NT2/D1 (cell line): ENCODE data around the gene HEG1.

Source experiments
- DNase-seq: peaks from one replicate; pipeline ENCODE4 v3.0.0-alpha.2; 2011; ENCODE audit warnings: low read depth, low spot score
- H3K27me3 ChIP-seq: 2 replicates; pipeline ENCODE4 v1.6.0; 2011; ENCODE audit warnings: mild to moderate bottlenecking; ENCODE audit not compliant: insufficient read length, insufficient read depth
- H3K36me3 ChIP-seq: 2 replicates; pipeline ENCODE4 v1.6.1; 2011; ENCODE audit warnings: mild to moderate bottlenecking, low read length, mixed read lengths; ENCODE audit not compliant: insufficient read depth, insufficient read length
- H3K4me1 ChIP-seq: 2 replicates; pipeline ENCODE4 v1.5.1; 2011; ENCODE audit not compliant: insufficient read depth, insufficient read length
- H3K4me3 ChIP-seq: 2 replicates; pipeline ENCODE4 v1.5.1; 2011; ENCODE audit warnings: low read depth; ENCODE audit not compliant: insufficient read length
- H3K9ac ChIP-seq: 2 replicates; pipeline ENCODE4 v1.6.0; 2011; ENCODE audit warnings: low read depth; ENCODE audit not compliant: insufficient read length
- H3K9me3 ChIP-seq: 2 replicates; pipeline ENCODE4 v1.5.1; 2011; ENCODE audit warnings: mild to moderate bottlenecking, low read length; ENCODE audit not compliant: insufficient read depth
- SUZ12 ChIP-seq: IDR thresholded peaks from 2 replicates; pipeline ENCODE4 v1.6.1; 2011; ENCODE audit not compliant: insufficient read length, insufficient read depth; ENCODE audit errors: extremely low read depth
- YY1 ChIP-seq: IDR thresholded peaks from 2 replicates; pipeline ENCODE4 v1.6.1; 2011; ENCODE audit not compliant: insufficient read length, insufficient read depth
- ZNF274 ChIP-seq: IDR thresholded peaks from 2 replicates; pipeline ENCODE4 v1.6.1; 2011; ENCODE audit warnings: mild to moderate bottlenecking, low read depth, low read length

HEG1 gene

GRCh38 chr3:124928333-124929202, 127.2 kb downstream of the HEG1 start:
- H3K36me3 ChIP-seq, result no peaks in the 10 kb centered on the region
- peak; percentile 52 for DNase-seq
- H3K9me3 ChIP-seq, result no peaks in the 10 kb centered on the region
- H3K4me1 ChIP-seq, result no peaks in the 10 kb centered on the region
- no peaks in the 10 kb centered on the region for H3K27me3 ChIP-seq
- no peak for TF ChIP-seq YY1
- no peak for TF ChIP-seq ZNF274
- no peak for TF ChIP-seq SUZ12
- H3K4me3 ChIP-seq, result no peak overlapping the region
- H3K9ac ChIP-seq, result no peak overlapping the region

GRCh38 chr3:124927574-124928045, 128.2 kb downstream of the HEG1 start:
- TF ChIP-seq ZNF274 (no peak), SUZ12 (no peak), YY1 (no peak)
- no peaks in the 10 kb centered on the region for H3K27me3 ChIP-seq
- no peak overlapping the region for H3K4me3 ChIP-seq
- no peaks in the 10 kb centered on the region for H3K9me3 ChIP-seq
- no peak overlapping the region for H3K9ac ChIP-seq
- no peaks in the 10 kb centered on the region for H3K4me1 ChIP-seq
- H3K36me3 ChIP-seq, result no peaks in the 10 kb centered on the region
- DNase-seq, result no peak

- no peaks in the 10 kb centered on the region for H3K36me3 ChIP-seq
- H3K4me3 ChIP-seq, result no peak overlapping the region
- no peak for TF ChIP-seq YY1
- no peak for TF ChIP-seq ZNF274
- no peaks in the 10 kb centered on the region for H3K4me1 ChIP-seq
- H3K9me3 ChIP-seq, result no peaks in the 10 kb centered on the region
- DNase-seq, result no peak
- H3K27me3 ChIP-seq, result no peaks in the 10 kb centered on the region
- no peak overlapping the region for H3K9ac ChIP-seq
These were observed 129.2 kb downstream of the HEG1 start for GRCh38 chr3:124926426-124927101.

- Histone ChIP-seq H3K4me1 (no peaks in the 10 kb centered on the region), H3K36me3 (no peaks in the 10 kb centered on the region), H3K27me3 (no peaks in the 10 kb centered on the region), H3K9ac (no peak overlapping the region), H3K4me3 (no peak overlapping the region), H3K9me3 (no peaks in the 10 kb centered on the region)
- TF ChIP-seq YY1 (no peak), SUZ12 (no peak), ZNF274 (no peak)
- DNase-seq, result no peak
These were observed 131.1 kb downstream of the HEG1 start for GRCh38 chr3:124924741-124925140.

- H3K9ac ChIP-seq, result no peak overlapping the region
- H3K4me3 ChIP-seq, result no peak overlapping the region
- H3K27me3 ChIP-seq, result no peaks in the 10 kb centered on the region
- H3K4me1 ChIP-seq, result no peaks in the 10 kb centered on the region
- TF ChIP-seq ZNF274 (no peak), YY1 (no peak), SUZ12 (no peak)
- H3K36me3 ChIP-seq, result no peaks in the 10 kb centered on the region
- DNase-seq, result no peak
- no peaks in the 10 kb centered on the region for H3K9me3 ChIP-seq
These were observed 132.0 kb downstream of the HEG1 start for GRCh38 chr3:124923833-124924232.

GRCh38 chr3:124920718-124921117, 135.1 kb downstream of the HEG1 start:
- Histone ChIP-seq H3K4me1 (no peaks in the 10 kb centered on the region), H3K27me3 (no peaks in the 10 kb centered on the region), H3K9ac (no peak overlapping the region), H3K9me3 (no peaks in the 10 kb centered on the region), H3K4me3 (no peak overlapping the region), H3K36me3 (no peaks in the 10 kb centered on the region)
- no peak for DNase-seq
- TF ChIP-seq ZNF274 (no peak), SUZ12 (no peak), YY1 (no peak)

GRCh38 chr3:124919756-124920155, 136.0 kb downstream of the HEG1 start:
- Histone ChIP-seq H3K9ac (no peak overlapping the region), H3K27me3 (no peaks in the 10 kb centered on the region), H3K4me3 (no peak overlapping the region), H3K9me3 (no peaks in the 10 kb centered on the region), H3K36me3 (no peaks in the 10 kb centered on the region), H3K4me1 (no peaks in the 10 kb centered on the region)
- no peak for DNase-seq
- TF ChIP-seq ZNF274, result no peak
- TF ChIP-seq SUZ12, result no peak
- TF ChIP-seq YY1, result no peak
